Nephron progenitor cell (in vitro differentiated cells): Measurements from ENCODE around the gene CNKSR2.

Experiments
- DNase-seq: peaks from one replicate; pipeline ENCODE4 v3.0.0; 2021
- H3K27ac Mint-ChIP-seq: 2 replicates; pipeline ENCODE4 v1.8.0; 2021; ENCODE audit warnings: mild to moderate bottlenecking, moderate library complexity, mixed read lengths
- H3K27me3 Mint-ChIP-seq: 2 replicates; pipeline ENCODE4 v1.8.0; 2021; ENCODE audit warnings: mild to moderate bottlenecking, low read depth, mixed read lengths; ENCODE audit not compliant: poor library complexity
- H3K36me3 Mint-ChIP-seq: 2 replicates; pipeline ENCODE4 v1.8.0; 2021; ENCODE audit warnings: low read depth, mixed read lengths
- H3K4me1 Mint-ChIP-seq: 2 replicates; pipeline ENCODE4 v1.8.0; 2021; ENCODE audit warnings: mixed read lengths
- H3K4me3 Mint-ChIP-seq: 2 replicates; pipeline ENCODE4 v1.8.0; 2021; ENCODE audit warnings: mild to moderate bottlenecking, moderate library complexity, mixed read lengths
- H3K9me3 Mint-ChIP-seq: 2 replicates; pipeline ENCODE4 v1.8.0; 2021; ENCODE audit warnings: mild to moderate bottlenecking, moderate library complexity, mixed read lengths
- TF ChIP-seq, protein P1 (sequence below): fragments of 200-600 bp; sonication (generic); IDR thresholded peaks from 2 replicates; pipeline ENCODE4 v1.5.0; 2021; ENCODE audit warnings: antibody characterized with exemption

The CNKSR2 gene

GRCh38 chrX:21645431-21645830 lies 271.2 kb downstream of the CNKSR2 start:
- no peak overlapping the region for H3K27ac Mint-ChIP-seq
- H3K36me3 Mint-ChIP-seq: peaks cover 11% of the 10 kb centered on the region
- H3K27me3 Mint-ChIP-seq: no peaks in the 10 kb centered on the region
- TF ChIP-seq, protein P1, sequence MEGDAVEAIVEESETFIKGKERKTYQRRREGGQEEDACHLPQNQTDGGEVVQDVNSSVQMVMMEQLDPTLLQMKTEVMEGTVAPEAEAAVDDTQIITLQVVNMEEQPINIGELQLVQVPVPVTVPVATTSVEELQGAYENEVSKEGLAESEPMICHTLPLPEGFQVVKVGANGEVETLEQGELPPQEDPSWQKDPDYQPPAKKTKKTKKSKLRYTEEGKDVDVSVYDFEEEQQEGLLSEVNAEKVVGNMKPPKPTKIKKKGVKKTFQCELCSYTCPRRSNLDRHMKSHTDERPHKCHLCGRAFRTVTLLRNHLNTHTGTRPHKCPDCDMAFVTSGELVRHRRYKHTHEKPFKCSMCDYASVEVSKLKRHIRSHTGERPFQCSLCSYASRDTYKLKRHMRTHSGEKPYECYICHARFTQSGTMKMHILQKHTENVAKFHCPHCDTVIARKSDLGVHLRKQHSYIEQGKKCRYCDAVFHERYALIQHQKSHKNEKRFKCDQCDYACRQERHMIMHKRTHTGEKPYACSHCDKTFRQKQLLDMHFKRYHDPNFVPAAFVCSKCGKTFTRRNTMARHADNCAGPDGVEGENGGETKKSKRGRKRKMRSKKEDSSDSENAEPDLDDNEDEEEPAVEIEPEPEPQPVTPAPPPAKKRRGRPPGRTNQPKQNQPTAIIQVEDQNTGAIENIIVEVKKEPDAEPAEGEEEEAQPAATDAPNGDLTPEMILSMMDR: no peak
- H3K4me1 Mint-ChIP-seq: peaks cover 3% of the 10 kb centered on the region
- no peaks in the 10 kb centered on the region for H3K9me3 Mint-ChIP-seq
- no peak overlapping the region for H3K4me3 Mint-ChIP-seq
- no peak for DNase-seq

GRCh38 chrX:21645886-21646285 lies 271.7 kb downstream of the CNKSR2 start:
- H3K27ac Mint-ChIP-seq: no peak overlapping the region
- peaks cover 5% of the 10 kb centered on the region for H3K4me1 Mint-ChIP-seq
- no peak for DNase-seq
- H3K36me3 Mint-ChIP-seq: peaks cover 11% of the 10 kb centered on the region
- H3K27me3 Mint-ChIP-seq: no peaks in the 10 kb centered on the region
- TF ChIP-seq, protein P1: no peak
- H3K9me3 Mint-ChIP-seq: no peaks in the 10 kb centered on the region
- H3K4me3 Mint-ChIP-seq: no peak overlapping the region

DNA sequence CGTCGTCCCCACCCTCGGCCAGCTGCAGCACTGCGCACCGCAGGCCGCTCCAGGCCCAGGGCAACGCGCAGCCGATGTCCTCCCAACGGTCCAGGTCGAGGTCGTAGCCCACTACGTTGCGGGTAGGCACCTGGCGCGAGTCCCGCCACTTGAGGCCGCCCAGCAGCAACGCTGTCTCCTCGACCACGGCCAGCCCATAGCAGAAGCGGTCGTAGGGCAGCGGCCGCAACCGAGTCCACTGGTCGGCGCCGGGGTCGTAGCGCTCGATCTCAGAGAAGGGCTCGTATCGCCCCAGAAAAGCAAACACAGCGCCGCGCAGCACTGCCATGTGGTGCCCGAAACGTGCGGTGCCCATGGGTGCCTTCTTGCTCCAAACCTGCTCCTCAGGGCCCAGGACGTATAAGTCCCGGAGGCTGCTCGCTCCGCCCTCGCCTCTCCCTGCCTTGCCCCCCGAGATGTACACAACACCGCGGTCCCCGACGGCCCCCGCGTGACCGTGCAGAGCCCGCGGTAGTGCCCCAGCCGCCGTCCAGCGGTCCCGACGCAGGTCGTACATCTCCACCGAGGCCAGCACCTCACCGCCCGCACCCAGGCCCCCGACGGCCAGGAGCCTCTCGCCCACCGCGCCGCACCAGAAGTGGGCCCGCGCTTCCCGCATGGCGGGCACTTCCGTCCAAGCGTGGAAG lies 281.8 kb downstream of the CNKSR2 start:
- peaks cover 5% of the 10 kb centered on the region for H3K4me1 Mint-ChIP-seq
- no peak for DNase-seq
- TF ChIP-seq, protein P1: no peak

DNA sequence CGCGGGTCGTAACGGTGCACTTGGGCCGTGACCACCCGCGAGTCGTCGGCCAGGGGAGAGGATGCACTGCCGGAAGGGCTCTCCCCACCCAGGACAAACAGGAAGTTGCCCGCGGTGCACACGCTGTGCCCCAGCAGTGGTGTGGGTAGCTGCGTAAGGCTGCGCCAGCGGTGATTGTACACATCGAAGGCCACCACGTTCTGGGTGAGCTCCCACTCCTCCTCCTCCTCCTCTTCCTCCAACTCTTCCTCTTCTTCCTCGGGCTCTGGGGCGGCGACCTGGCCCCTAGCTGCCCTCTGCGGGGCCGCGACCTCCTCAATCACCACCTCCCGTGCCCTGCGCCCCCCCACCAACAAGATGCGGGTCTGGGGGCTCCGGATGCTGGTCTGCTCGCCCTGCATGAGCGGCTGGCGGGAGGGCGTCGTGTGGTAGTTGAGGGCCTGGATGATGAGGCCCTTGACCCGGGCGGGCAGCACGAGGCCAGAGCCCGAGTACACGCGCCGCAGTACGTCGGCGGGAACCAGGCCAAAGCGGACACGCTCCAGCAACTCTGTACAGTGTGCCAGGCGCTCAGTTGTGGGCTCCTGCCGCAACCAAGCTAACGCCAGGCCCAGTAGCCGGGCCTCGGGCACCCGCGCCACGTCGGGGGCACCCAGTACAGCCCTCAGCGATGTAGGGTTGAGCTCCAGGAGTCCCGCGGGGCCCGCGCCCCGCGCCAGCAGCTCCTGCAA lies 282.5 kb downstream of the CNKSR2 start:
- H3K9me3 Mint-ChIP-seq: peaks cover 12% of the 10 kb centered on the region
- no peaks in the 10 kb centered on the region for H3K27me3 Mint-ChIP-seq
- no peaks in the 10 kb centered on the region for H3K4me1 Mint-ChIP-seq
- no peak for DNase-seq
- no peak overlapping the region for H3K27ac Mint-ChIP-seq
- TF ChIP-seq, protein P1: no peak
- peaks cover 17% of the 10 kb centered on the region for H3K36me3 Mint-ChIP-seq
- H3K4me3 Mint-ChIP-seq: no peak overlapping the region

More for the DNA sequence above, 281.8 kb downstream of the CNKSR2 start:
- H3K36me3 Mint-ChIP-seq: peaks cover 17% of the 10 kb centered on the region
- peak overlapping the region; percentile 92 for H3K27ac Mint-ChIP-seq
- no peaks in the 10 kb centered on the region for H3K27me3 Mint-ChIP-seq
- H3K4me3 Mint-ChIP-seq: no peak overlapping the region
- H3K9me3 Mint-ChIP-seq: peaks cover 12% of the 10 kb centered on the region

DNA sequence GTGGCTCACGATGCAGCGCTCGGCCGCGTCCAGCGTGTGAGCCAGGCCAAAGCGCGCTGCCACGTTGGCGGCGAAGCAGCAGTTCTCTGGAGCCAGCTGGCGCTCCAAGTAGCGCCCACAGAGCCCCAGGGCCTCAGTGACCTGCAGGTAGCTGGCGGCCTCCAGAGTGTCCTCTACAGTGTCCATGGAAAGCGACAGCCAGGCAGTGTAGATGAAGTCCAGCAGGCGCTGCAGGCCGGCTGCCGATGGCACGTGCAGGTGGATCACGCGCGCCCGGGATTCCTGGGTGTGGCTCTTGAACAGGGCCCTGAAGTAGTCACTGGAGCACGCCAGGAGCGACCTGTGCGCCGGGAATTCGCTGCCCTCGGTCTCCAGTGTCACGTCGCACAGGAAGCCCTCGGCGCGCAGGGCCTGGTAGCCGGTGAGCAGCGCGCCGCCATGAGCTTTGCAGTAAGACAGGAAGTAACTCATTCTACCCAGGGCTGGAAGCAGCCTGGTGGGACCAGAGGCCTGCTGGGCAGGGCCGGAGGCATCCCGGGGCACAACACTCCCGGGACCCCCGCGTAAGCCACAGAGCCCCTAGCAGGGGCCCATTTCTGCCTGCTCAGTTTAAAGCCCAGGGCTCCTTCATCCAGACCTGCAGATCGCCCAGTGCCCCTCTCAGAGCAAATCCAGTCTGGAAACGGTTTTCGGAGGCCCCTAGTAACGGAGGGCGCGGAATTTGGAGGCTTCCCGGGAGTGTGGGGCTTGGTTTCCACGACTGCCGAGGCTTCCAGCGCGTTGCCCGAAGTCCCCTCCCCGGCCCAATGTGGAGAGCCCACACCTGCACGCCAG lies 283.3 kb downstream of the CNKSR2 start:
- DNase-seq: no peak
- peaks cover 17% of the 10 kb centered on the region for H3K36me3 Mint-ChIP-seq
- TF ChIP-seq, protein P1: no peak
- H3K9me3 Mint-ChIP-seq: peaks cover 12% of the 10 kb centered on the region
- no peak overlapping the region for H3K27ac Mint-ChIP-seq
- no peaks in the 10 kb centered on the region for H3K4me1 Mint-ChIP-seq
- H3K4me3 Mint-ChIP-seq: no peak overlapping the region
- H3K27me3 Mint-ChIP-seq: no peaks in the 10 kb centered on the region
